ENCODE results near the gene HPSE2.

The HPSE2 gene

DNA sequence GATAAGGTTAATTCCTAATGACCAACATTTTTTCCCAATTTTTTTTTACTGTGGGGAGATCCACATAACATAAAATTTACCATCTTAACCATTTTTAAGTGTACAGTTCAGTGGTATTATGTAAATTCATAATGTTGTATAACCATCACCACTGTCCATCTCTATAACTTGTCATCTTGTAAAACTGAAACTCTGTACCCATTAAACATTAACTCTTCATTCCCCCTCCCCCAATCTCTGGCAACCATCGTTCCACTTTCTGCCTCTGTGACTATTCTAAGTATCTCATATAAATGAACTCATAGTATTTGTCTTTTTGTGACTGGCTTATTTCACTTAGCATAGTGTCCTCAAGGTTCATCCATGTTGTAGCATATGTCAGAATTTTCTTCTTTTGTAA lies 742.9 kb downstream of the HPSE2 start:
- TF ChIP-seq CEBPB (IDR thresholded peaks at IDR 0.05) = no peak

DNA sequence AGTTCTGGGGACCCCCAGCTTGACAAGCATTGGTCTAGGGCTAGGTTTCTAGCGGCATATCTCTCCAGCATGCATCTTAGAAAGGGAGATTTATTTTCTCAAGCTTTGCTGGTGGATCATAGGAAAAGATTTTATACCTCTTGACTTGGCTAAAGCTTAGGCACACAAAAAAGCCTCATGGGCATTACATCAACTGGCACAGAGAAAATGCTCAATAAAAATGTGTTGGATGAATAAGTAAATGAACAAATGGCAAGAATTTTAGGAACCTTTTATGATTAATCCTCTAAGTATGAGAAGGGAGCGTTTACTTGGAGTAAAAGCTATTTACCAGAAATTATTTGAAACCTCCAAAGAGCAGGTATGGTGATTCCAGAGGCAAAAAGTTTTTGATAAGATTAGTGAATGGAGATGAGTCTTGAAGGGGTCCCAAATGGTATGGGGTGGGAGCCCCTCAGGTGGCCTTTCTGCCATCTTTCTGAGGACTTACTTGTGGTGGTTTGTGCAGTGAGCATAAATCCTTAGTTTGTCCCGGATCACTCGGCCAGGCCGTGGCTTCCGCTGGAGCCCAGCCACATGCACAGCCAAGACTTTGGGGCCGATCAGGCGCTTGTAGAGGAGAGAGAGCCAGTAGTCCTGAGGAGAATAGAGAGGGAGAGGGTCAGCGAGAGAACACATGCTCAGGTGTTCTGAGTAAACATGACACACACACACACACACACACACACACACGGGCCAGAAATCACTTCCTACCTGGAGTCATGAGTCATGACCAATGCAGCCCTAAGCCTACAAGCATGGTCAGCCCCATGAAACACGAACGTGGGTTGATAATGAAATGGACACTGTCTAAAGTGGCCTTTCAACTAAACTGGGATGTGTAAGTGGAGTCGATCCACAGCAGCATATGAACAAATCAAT lies 745.8 kb downstream of the HPSE2 start:
- TF ChIP-seq TEAD4 (IDR thresholded peaks at IDR 0.05) (no peak), EGR1 (IDR thresholded peaks at IDR 0.05) (no peak), CREB1 (IDR thresholded peaks at IDR 0.05; ENCODE audit: low read depth) (no peak), ZBTB7A (IDR thresholded peaks at IDR 0.05; ENCODE audit: low read depth) (no peak), TAF1 (IDR thresholded peaks at IDR 0.05; ENCODE audit: low read depth) (no peak), YY1 (IDR thresholded peaks at IDR 0.05; ENCODE audit: low read depth) (no peak), TCF12 (IDR thresholded peaks at IDR 0.05; ENCODE audit: low read depth) (no peak), RAD21 (IDR thresholded peaks at IDR 0.05; ENCODE audit: low read depth) (no peak), FOXM1 (IDR thresholded peaks at IDR 0.05; ENCODE audit: borderline replicate concordance, low read depth) (no peak), CEBPB (IDR thresholded peaks at IDR 0.05) (no peak), EP300 (IDR thresholded peaks at IDR 0.05; ENCODE audit: borderline replicate concordance) (no peak), NFIC (IDR thresholded peaks at IDR 0.05) (no peak)
- TF ChIP-seq, protein P1, sequence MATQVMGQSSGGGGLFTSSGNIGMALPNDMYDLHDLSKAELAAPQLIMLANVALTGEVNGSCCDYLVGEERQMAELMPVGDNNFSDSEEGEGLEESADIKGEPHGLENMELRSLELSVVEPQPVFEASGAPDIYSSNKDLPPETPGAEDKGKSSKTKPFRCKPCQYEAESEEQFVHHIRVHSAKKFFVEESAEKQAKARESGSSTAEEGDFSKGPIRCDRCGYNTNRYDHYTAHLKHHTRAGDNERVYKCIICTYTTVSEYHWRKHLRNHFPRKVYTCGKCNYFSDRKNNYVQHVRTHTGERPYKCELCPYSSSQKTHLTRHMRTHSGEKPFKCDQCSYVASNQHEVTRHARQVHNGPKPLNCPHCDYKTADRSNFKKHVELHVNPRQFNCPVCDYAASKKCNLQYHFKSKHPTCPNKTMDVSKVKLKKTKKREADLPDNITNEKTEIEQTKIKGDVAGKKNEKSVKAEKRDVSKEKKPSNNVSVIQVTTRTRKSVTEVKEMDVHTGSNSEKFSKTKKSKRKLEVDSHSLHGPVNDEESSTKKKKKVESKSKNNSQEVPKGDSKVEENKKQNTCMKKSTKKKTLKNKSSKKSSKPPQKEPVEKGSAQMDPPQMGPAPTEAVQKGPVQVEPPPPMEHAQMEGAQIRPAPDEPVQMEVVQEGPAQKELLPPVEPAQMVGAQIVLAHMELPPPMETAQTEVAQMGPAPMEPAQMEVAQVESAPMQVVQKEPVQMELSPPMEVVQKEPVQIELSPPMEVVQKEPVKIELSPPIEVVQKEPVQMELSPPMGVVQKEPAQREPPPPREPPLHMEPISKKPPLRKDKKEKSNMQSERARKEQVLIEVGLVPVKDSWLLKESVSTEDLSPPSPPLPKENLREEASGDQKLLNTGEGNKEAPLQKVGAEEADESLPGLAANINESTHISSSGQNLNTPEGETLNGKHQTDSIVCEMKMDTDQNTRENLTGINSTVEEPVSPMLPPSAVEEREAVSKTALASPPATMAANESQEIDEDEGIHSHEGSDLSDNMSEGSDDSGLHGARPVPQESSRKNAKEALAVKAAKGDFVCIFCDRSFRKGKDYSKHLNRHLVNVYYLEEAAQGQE (IDR thresholded peaks at IDR 0.05; ENCODE audit: low read depth) = no peak
- TF ChIP-seq, protein P2, sequence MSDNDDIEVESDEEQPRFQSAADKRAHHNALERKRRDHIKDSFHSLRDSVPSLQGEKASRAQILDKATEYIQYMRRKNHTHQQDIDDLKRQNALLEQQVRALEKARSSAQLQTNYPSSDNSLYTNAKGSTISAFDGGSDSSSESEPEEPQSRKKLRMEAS (IDR thresholded peaks at IDR 0.05) = no peak
- TF ChIP-seq, protein P3, sequence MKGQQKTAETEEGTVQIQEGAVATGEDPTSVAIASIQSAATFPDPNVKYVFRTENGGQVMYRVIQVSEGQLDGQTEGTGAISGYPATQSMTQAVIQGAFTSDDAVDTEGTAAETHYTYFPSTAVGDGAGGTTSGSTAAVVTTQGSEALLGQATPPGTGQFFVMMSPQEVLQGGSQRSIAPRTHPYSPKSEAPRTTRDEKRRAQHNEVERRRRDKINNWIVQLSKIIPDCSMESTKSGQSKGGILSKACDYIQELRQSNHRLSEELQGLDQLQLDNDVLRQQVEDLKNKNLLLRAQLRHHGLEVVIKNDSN (IDR thresholded peaks at IDR 0.05) = no peak

DNA sequence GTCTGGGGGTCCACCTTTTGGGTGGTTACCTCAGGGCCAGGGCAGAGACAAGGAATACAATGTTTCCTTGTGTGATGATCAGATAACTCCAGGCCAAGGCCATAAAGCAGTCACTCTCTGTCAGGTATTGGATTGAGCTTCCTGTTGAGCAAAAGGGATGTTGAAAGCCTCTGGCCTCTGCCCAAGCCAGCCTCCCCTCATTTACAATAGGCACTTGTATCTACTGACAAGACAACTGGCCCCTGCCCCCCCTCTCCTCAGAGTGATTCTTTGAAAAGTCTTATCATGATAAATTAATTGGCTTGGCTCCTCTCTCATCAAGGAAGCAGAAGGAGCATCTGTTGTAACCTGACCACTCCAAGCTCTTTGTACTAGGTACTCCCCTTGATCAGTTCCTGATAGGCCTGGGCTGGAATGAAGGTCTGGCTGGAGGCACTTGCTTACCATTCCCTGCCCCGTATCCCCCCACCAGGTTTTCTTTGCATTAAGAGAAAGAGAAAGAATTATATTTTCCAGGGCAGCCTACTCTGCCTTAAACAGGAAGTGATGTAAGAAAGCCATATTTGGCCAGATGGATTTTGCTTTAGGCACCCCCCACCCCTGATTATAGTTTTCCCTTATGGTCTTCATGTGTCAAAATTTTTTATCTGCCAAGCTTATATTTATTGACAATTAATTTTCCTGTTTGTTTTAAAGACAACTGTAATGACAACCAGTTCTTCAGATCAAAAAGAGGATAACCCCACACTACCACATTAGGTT lies 746.8 kb downstream of the HPSE2 start:
- TF ChIP-seq, protein P2 (IDR thresholded peaks at IDR 0.05) = no peak
- TF ChIP-seq RAD21 (IDR thresholded peaks at IDR 0.05; ENCODE audit: low read depth) = no peak
- no peak for TF ChIP-seq YY1 (IDR thresholded peaks at IDR 0.05; ENCODE audit: low read depth)
- TF ChIP-seq TEAD4 (IDR thresholded peaks at IDR 0.05) = no peak
- no peak for TF ChIP-seq CREB1 (IDR thresholded peaks at IDR 0.05; ENCODE audit: low read depth)
- no peak for TF ChIP-seq TCF12 (IDR thresholded peaks at IDR 0.05; ENCODE audit: low read depth)
- no peak for TF ChIP-seq EP300 (IDR thresholded peaks at IDR 0.05; ENCODE audit: borderline replicate concordance)
- no peak for TF ChIP-seq NFIC (IDR thresholded peaks at IDR 0.05)
- TF ChIP-seq ZBTB7A (IDR thresholded peaks at IDR 0.05; ENCODE audit: low read depth) = no peak
- TF ChIP-seq, protein P1 (IDR thresholded peaks at IDR 0.05; ENCODE audit: low read depth) = no peak
- TF ChIP-seq, protein P3 (IDR thresholded peaks at IDR 0.05) = no peak
- TF ChIP-seq TAF1 (IDR thresholded peaks at IDR 0.05; ENCODE audit: low read depth) = no peak
- TF ChIP-seq EGR1 (IDR thresholded peaks at IDR 0.05) = no peak
- TF ChIP-seq CEBPB (IDR thresholded peaks at IDR 0.05) = no peak
- no peak for TF ChIP-seq FOXM1 (IDR thresholded peaks at IDR 0.05; ENCODE audit: borderline replicate concordance, low read depth)

DNA sequence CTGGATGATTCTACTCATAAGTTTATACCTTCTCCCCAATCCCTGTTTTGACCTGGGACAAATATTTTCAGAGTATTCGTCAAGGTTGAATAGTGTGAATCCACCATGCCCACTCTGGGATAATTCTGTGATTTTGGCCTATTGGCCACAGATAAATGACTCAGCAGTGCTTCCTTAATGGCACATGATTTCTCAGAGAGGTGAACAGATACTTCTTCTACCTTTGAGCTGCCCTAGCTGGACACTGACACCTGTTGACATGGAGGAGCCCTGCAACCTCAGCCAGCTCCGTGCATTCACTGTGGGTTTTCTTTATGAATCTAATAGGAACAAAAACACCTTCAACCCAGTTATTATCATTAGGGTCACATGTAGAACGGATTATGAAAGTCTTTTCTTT lies 748.0 kb downstream of the HPSE2 start:
- TF ChIP-seq FOXM1 (IDR thresholded peaks at IDR 0.05; ENCODE audit: borderline replicate concordance, low read depth) (no peak), TCF12 (IDR thresholded peaks at IDR 0.05; ENCODE audit: low read depth) (no peak), ZBTB7A (IDR thresholded peaks at IDR 0.05; ENCODE audit: low read depth) (no peak), EGR1 (IDR thresholded peaks at IDR 0.05) (no peak), YY1 (IDR thresholded peaks at IDR 0.05; ENCODE audit: low read depth) (no peak), TAF1 (IDR thresholded peaks at IDR 0.05; ENCODE audit: low read depth) (no peak), CREB1 (IDR thresholded peaks at IDR 0.05; ENCODE audit: low read depth) (no peak)

DNA sequence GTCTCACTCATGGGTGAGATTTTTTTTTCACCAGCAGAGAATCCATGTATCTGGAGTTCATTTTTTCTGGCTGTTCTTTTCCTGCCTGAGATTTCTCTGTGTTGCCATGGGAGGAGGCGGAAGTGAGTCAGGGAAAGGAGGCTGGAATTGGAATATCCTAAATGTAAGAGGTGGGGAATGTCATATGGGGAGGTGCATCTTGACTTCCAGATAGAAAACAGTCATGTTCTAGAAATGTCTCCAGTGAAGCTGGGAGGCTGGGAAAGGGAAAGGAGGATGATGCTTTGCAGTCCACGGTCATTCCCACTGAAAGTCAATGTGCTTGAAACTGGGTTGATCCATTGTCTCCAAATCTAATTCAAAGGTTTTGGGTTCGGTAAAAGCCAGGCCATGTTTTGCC lies 749.2 kb downstream of the HPSE2 start:
- TF ChIP-seq ZBTB7A (IDR thresholded peaks at IDR 0.05; ENCODE audit: low read depth) = no peak
- TF ChIP-seq RAD21 (IDR thresholded peaks at IDR 0.05; ENCODE audit: low read depth) = no peak
- no peak for TF ChIP-seq CREB1 (IDR thresholded peaks at IDR 0.05; ENCODE audit: low read depth)
- TF ChIP-seq, protein P2 (IDR thresholded peaks at IDR 0.05) = no peak
- no peak for TF ChIP-seq TEAD4 (IDR thresholded peaks at IDR 0.05)
- no peak for TF ChIP-seq CEBPB (IDR thresholded peaks at IDR 0.05)
- TF ChIP-seq, protein P3 (IDR thresholded peaks at IDR 0.05) = no peak
- TF ChIP-seq TCF12 (IDR thresholded peaks at IDR 0.05; ENCODE audit: low read depth) = no peak
- no peak for TF ChIP-seq YY1 (IDR thresholded peaks at IDR 0.05; ENCODE audit: low read depth)
- TF ChIP-seq EGR1 (IDR thresholded peaks at IDR 0.05) = no peak
- TF ChIP-seq TAF1 (IDR thresholded peaks at IDR 0.05; ENCODE audit: low read depth) = no peak
- no peak for TF ChIP-seq EP300 (IDR thresholded peaks at IDR 0.05; ENCODE audit: borderline replicate concordance)
- TF ChIP-seq NFIC (IDR thresholded peaks at IDR 0.05) = no peak
- TF ChIP-seq FOXM1 (IDR thresholded peaks at IDR 0.05; ENCODE audit: borderline replicate concordance, low read depth) = no peak
- TF ChIP-seq, protein P1 (IDR thresholded peaks at IDR 0.05; ENCODE audit: low read depth) = no peak
